HuH-7.5 (cell line): ENCODE measurements around the gene PRKCE.

ENCODE experiments used
- DNase-seq: peaks from one replicate; pipeline ENCODE4 v3.0.0; 2011; ENCODE audit warnings: low spot score

The PRKCE gene

DNA sequence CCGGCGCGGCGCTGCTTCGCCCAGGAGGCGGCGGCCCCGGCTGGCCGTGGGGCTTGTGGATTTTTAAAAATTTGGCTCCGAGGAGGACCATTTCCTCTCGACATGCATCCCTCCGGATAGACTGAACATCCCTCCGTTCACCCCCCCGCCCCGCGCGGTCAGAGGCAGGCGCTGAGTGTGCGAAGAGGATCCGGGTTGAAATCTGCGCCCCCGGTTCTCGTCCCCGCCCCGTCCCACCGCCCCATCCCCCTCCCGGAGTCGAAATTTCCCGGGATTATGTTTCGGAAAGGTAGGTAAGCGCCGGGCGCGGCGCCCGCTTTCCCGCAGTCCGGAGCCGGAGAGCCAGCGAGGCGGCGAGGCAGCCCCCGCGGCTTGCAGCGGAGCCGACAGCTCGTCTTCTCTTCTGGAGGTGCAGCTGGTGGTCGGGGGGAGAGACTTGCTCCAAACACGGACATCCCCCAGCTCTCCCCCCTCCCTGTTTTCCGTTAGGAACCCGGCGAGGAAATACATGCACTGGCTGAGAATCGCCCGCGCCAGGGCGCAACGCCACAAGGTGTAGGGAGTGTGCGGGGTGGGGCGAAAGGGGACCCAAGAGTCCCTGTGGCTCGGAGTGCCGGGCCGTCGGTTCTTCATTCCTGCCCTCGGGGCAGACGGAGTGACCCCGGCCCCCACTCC, at the start of gene PRKCE:
Gene PRKCE, plus strand, starts transcription at position 261 of the 675 bp plus-strand sequence.
- peak; percentile 28 for DNase-seq

- no peak for DNase-seq
Measured at GRCh38 chr2:45602624-45603023, 48.9 kb upstream of the PRKCE start.

DNA sequence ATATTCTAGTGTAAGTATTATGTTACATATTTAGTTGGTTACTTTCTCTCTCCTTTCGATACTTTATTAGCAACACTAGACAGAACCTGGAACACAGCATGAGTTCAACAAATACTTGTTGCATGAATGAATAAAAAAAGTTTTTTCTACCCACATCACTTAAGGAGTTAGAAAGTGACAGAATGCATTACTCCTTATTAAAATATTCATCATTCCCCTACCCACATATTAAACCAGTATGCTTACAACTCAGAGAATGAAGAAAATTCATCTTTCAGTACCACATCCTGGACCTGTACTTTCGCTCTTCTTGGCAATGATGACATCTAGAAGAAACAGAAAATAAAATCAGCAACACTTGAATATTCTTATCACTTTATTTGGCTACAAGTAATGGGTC, 46.4 kb upstream of the PRKCE start:
- DNase-seq, result no peak

DNA sequence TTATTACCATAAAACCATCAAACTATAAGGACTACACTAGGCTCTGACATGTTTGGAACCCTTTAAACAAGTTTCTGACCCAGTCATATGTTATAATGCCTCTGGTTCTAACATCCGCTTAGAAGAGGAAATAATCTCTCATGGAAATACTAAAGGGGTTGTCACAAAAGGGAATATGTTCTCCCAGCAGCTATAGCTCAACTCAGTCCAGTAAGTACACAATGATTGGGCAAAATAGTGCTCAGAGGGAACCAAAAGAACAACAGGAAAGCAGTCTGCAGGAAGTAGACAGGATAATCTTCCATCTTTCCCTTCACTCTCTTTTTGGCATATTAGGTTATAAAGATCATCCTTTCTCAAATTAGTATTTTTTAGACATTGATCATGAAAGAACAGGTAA, 44.7 kb upstream of the PRKCE start:
- no peak for DNase-seq

- no peak for DNase-seq
Measured at GRCh38 chr2:45607701-45608100, 43.8 kb upstream of the PRKCE start.

- peak; percentile 25 for DNase-seq
Measured at GRCh38 chr2:45610281-45611019, 41.0 kb upstream of the PRKCE start.

- DNase-seq, result peak; percentile 39
Measured at GRCh38 chr2:45611020-45611859, 40.2 kb upstream of the PRKCE start, which contains the start of gene SRBD1. SRBD1 (minus strand) TSS chr2:45611267; CDS start chr2:45605441, 5,826 bp downstream.

DNA sequence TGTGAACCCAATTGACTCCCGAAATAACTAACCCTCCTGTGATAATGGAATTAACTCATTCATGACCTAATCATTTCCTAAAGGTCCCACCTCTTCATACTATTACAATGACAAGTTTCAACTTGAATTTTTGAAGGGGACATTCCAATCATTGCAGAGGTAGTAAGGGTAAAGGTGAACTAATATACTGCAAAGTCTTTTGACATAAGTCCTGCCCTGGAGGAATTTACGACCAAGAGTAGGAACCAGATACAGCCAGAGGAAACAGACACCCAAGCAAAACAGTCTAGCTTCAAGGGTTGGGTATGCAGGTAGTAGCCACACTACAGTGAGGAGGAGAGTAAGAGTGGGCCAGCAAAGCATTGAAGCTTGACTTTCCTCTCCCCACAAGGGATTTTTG, 39.2 kb upstream of the PRKCE start:
- no peak for DNase-seq

DNA sequence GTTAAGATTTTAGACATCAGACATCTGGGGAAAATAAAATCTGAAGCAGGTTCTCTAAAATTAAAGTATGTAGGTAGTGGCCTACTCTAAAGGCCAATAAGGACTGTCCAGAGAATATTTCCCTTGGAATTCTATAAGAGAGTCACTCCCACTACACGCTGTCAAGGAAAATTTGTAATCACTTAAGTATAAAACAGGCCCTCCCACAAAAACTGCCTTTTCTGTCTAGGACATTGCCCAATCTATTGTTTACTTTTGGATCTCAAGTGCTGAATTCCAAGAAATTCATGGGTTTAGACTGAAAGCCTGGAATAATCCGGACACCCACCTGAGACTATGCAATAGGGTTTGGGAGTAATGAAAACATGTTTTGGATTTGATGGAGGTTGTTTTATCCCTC, 38.7 kb upstream of the PRKCE start:
- DNase-seq, result no peak

- DNase-seq, result no peak
Measured at GRCh38 chr2:45614330-45614729, 37.1 kb upstream of the PRKCE start.

- DNase-seq, result no peak
Measured at GRCh38 chr2:45614871-45615415, 36.5 kb upstream of the PRKCE start.

- DNase-seq, result no peak
Measured at GRCh38 chr2:45616658-45617411, 34.6 kb upstream of the PRKCE start.

DNA sequence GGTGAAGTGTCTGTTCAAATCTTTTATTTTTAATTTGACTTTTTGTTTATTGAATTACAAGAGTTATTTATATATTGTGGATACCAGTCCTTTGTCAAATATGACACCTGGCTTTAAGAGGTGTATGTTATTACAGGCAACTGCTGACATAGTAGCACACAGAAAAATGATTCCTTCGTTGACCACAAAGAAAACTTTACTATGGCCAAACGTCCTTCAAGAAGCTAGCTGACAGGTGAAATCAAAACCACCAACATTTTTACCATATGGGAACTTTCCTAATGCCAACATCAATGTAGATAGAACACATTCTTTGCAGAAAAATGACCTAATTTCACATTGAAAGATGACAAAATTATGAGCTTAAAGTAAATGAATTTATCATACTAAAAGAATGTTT, 34.0 kb upstream of the PRKCE start:
- DNase-seq, result no peak

DNA sequence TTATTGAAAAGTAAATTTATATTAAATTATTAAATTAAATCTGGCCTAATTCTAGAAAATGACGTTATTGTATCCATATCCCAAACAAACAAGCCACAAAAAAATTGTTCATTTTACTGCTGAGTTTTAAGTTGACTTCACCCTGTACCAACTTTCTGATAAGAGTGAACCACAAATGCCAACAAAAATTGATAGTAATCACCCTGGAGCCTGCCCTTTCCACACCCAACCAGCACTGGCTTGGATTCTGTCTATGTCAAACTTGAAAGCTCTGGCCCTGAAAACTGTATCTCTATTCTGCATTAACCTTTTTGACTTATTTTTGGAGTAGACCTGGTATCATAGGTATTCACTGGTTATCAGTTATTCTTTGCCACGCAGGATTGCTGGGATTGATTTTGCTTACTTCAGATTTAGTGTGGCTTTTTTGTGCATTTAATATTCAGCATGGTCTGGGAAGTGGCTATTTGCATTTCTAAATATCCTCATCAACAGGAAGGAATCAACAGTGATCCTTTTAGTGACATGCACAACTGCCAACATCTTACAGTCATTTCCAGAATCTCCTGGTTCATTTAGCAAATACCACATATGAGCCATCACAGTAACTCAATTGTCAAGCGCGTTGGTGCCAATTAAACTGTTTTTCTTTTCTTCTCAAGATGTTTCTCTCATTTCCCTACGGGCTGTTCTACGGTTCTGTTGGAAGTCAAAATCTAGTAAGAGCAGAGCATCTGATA, 29.0 kb upstream of the PRKCE start:
- DNase-seq, result no peak

GRCh38 chr2:45623098-45623497, 28.4 kb upstream of the PRKCE start:
- DNase-seq, result no peak

GRCh38 chr2:45625824-45626223, 25.7 kb upstream of the PRKCE start:
- no peak for DNase-seq

DNA sequence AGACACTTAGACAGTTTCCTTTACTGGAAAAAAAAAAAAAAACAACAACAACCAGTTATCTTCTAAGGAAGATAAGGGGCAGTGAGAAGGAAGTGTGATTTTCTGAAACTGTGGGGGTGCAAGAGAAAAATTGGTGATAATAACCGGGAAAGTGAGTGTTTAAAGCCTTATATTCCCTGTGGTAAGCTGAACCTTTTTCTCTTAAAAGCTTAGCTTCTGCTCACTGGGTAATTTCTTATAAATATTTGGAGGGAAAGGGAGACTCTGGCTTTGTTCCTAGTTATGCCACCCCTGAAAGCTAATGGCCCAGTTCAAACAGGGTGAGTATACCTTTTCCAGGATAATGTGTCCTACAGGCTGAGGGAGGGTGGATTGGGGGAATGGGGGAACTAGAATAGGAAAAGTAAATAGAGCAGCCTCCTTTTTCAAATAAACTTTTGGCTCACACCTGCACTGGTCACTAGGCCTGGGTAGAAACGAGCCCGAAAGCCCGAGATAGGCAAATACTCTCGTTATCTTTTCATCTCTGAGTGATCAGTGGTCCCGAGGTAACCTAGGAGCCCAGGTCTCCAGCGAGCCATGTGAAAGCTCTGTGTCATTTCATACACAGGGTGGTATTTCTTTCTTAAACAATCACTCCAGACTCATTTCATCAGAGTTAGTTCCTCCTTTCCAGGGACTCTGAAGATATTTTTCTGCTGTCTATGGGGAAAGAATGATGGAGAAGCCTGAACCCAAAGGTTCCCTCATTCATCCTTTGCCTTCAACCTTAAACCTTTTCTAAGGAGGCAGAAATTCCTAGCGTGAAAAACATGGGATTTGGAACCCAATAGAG, 24.9 kb upstream of the PRKCE start:
- DNase-seq, result no peak

DNA sequence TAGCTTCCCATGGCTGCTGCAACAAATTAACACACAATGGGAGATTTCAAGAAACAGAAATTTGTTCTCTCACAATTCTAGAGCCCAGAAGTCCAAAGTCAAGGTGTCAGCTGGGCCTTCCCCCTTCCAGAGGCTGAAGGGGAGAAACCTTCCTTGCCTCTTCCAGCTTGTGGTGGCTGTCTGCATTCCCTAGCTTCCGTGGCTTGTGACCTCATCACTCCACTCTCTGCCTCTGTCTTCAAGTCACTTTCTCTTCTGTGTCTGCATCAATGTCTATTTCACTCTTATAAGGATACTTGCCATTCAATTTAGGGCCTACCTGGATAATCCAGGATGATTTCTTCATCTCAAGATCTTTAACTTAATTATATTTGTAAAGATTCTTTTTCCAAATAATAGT, 23.6 kb upstream of the PRKCE start:
- no peak for DNase-seq

DNA sequence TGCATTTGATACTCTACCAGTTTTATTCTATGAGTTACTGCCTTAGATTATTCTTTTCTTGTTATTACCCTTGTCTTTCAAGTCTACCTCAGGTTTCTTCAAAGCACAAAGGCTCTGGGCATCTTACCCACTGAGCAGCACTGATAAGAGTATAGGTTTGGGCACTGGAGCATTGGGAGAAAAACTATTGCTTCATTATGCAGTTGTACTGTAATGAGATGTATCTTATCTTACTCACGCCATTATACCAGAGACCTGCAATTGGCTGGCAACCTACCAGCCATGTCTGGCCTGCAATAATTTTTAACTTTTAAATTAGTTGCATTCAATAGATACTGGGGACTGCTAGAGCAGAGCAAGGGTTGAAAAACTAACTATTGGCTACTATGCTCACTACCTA, 21.5 kb upstream of the PRKCE start:
- no peak for DNase-seq

GRCh38 chr2:45631319-45631718, 20.2 kb upstream of the PRKCE start:
- DNase-seq, result no peak
